SU-DHL-6 (cell line): Measurements from ENCODE around the gene LPIN1.

Experiments used
- H2AFZ ChIP-seq: fragments of 200-600 bp; sonication (generic); 2 replicates; pipeline ENCODE4 v1.6.1; 2014; ENCODE audit warnings: low read depth, mild to moderate bottlenecking, moderate library complexity, mixed read lengths, antibody characterized with exemption, low read length; ENCODE audit not compliant: severe bottlenecking
- H3F3A ChIP-seq: fragments of 200-600 bp; shearing (Covaris generic); 2 replicates; pipeline ENCODE4 v1.6.0; 2016; ENCODE audit warnings: antibody characterized with exemption, mild to moderate bottlenecking; ENCODE audit not compliant: insufficient read depth
- H3K27ac ChIP-seq: fragments of 200-600 bp; sonication (generic); 2 replicates; pipeline ENCODE4 v1.5.1; 2016; ENCODE audit warnings: low read depth, mild to moderate bottlenecking, low read length, moderate library complexity, mixed read lengths
- H3K27me3 ChIP-seq: fragments of 200-600 bp; sonication (generic), shearing (Covaris generic); 2 replicates; pipeline ENCODE4 v1.6.0; 2014; ENCODE audit warnings: mild to moderate bottlenecking, low read length
- H3K36me3 ChIP-seq: fragments of 200-600 bp; sonication (generic); 2 replicates; pipeline ENCODE4 v1.6.1; 2014; ENCODE audit warnings: mild to moderate bottlenecking, low read length, mixed read lengths
- H3K4me2 ChIP-seq: fragments of 300-600, 200-600 bp; shearing (Covaris generic), sonication (generic); 2 replicates; pipeline ENCODE4 v1.6.0; 2014; ENCODE audit warnings: low read length, low read depth, mild to moderate bottlenecking; ENCODE audit not compliant: poor library complexity, severe bottlenecking
- H3K4me3 ChIP-seq: fragments of 200-600 bp; sonication (generic); 2 replicates; pipeline ENCODE4 v1.5.1; 2014; ENCODE audit warnings: antibody characterized with exemption, low read length, mild to moderate bottlenecking, mixed read lengths; ENCODE audit not compliant: insufficient read depth, poor library complexity, severe bottlenecking
- H3K79me2 ChIP-seq: fragments of 200-600 bp; sonication (generic); 2 replicates; pipeline ENCODE4 v1.6.1; 2014; ENCODE audit warnings: mild to moderate bottlenecking, low read length, moderate library complexity; ENCODE audit not compliant: insufficient read depth
- H3K9ac ChIP-seq: fragments of 200-600 bp; sonication (generic); 2 replicates; pipeline ENCODE4 v1.7.0; 2014; ENCODE audit warnings: mild to moderate bottlenecking, low read length
- H3K9me2 ChIP-seq: fragments of 200-600 bp; sonication (generic); replicated peaks from 2 replicates; pipeline ENCODE4 v1.6.1; 2014; ENCODE audit warnings: low read length; ENCODE audit not compliant: insufficient read depth
- H3K9me3 ChIP-seq: fragments of 200-600 bp; sonication (generic); 2 replicates; pipeline ENCODE4 v1.6.1; 2014; ENCODE audit warnings: low read length, mixed read lengths; ENCODE audit not compliant: insufficient read depth
- H4K20me1 ChIP-seq: fragments of 200-600 bp; sonication (generic); 2 replicates; pipeline ENCODE4 v1.6.1; 2014; ENCODE audit warnings: low read depth, mild to moderate bottlenecking, antibody characterized with exemption, low read length, moderate library complexity, mixed read lengths
- CTCF ChIP-seq: fragments of 200-600 bp; sonication (generic); IDR thresholded peaks from one replicate; pipeline ENCODE4 v1.5.1; 2017; ENCODE audit warnings: antibody characterized with exemption, mild to moderate bottlenecking, low read length, moderate library complexity; ENCODE audit not compliant: insufficient read depth, poor library complexity, severe bottlenecking
- EZH2phosphoT487 ChIP-seq: fragments of 200-600 bp; sonication (generic), shearing (Covaris generic); conservative IDR thresholded peaks from 2 replicates; pipeline ENCODE4 v1.6.1; 2018; ENCODE audit warnings: mild to moderate bottlenecking, antibody characterized with exemption, low read length, moderate library complexity, mixed read lengths

LPIN1 gene

GRCh38 chr2:11711751-11712150 lies 34.7 kb upstream of the LPIN1 start:
- Histone ChIP-seq H4K20me1 (no peaks in the 10 kb centered on the region), H3K79me2 (no peaks in the 10 kb centered on the region), H3K4me2 (no peak overlapping the region), H3K4me3 (no peak overlapping the region), H3K27me3 (no peaks in the 10 kb centered on the region), H3K9ac (no peak overlapping the region), H3K27ac (no peak overlapping the region), H3K36me3 (no peaks in the 10 kb centered on the region), H3K9me3 (no peaks in the 10 kb centered on the region), H3F3A (no peaks in the 10 kb centered on the region), H2AFZ (no peak overlapping the region), H3K9me2 (no peaks in the 10 kb centered on the region)
- no peak for TF ChIP-seq CTCF
- TF ChIP-seq EZH2phosphoT487 = no peak

GRCh38 chr2:11712866-11713265 lies 33.6 kb upstream of the LPIN1 start:
- no peak overlapping the region for H3K9ac ChIP-seq
- TF ChIP-seq EZH2phosphoT487 = no peak
- H3K36me3 ChIP-seq = no peaks in the 10 kb centered on the region
- no peaks in the 10 kb centered on the region for H3K79me2 ChIP-seq
- no peaks in the 10 kb centered on the region for H4K20me1 ChIP-seq
- H3K9me3 ChIP-seq = no peaks in the 10 kb centered on the region
- H3K27me3 ChIP-seq = no peaks in the 10 kb centered on the region
- H3K4me2 ChIP-seq = no peak overlapping the region
- H3F3A ChIP-seq = no peaks in the 10 kb centered on the region
- H3K9me2 ChIP-seq = no peaks in the 10 kb centered on the region
- no peak overlapping the region for H3K4me3 ChIP-seq
- H3K27ac ChIP-seq = no peak overlapping the region
- H2AFZ ChIP-seq = no peak overlapping the region

GRCh38 chr2:11713815-11714214 lies 32.6 kb upstream of the LPIN1 start:
- no peak overlapping the region for H3K9ac ChIP-seq

More at GRCh38 chr2:11713815-11714214, 32.6 kb upstream of the LPIN1 start:
- no peaks in the 10 kb centered on the region for H3F3A ChIP-seq
- TF ChIP-seq CTCF (no peak), EZH2phosphoT487 (no peak)
- H3K4me3 ChIP-seq = no peak overlapping the region
- H3K4me2 ChIP-seq = no peak overlapping the region
- no peak overlapping the region for H3K27ac ChIP-seq
- H3K9me2 ChIP-seq = no peaks in the 10 kb centered on the region
- H3K79me2 ChIP-seq = no peaks in the 10 kb centered on the region
- H3K9me3 ChIP-seq = no peaks in the 10 kb centered on the region
- no peak overlapping the region for H2AFZ ChIP-seq
- H4K20me1 ChIP-seq = no peaks in the 10 kb centered on the region
- no peaks in the 10 kb centered on the region for H3K36me3 ChIP-seq
- no peaks in the 10 kb centered on the region for H3K27me3 ChIP-seq
